Heart right ventricle (tissue), 16 donors: ENCODE data around the gene PDE4D. TPM values are rescaled to one million over a fixed set of nuclear protein-coding genes. Genes with fewer than 3 reads are reported as not detected.

Experiments used
- ATAC-seq, 8 donors: fragments of 200-7000 bp; cut with Tn5 transposase; one replicate each; pipeline ENCODE4 v1.9.1; 2020; ENCODE audit warnings: mild to moderate bottlenecking in 8 of 8, moderate library complexity in 8 of 8, moderate number of reproducible peaks in 1 of 8
- DNase-seq, 2 donors: peaks; one replicate each; pipeline ENCODE4 v3.0.0-alpha.2; 2020
- H3K27ac ChIP-seq, 10 donors: fragments of 200-600 bp; sonication (generic) in 2 of 10; one replicate each; pipeline versions ENCODE4 v1.5.0 to v1.8.0; 2020 to 2022; ENCODE audit warnings: mild to moderate bottlenecking in 3 of 10
- H3K27me3 ChIP-seq, 7 donors: fragments of 200-600 bp; one replicate each; pipeline ENCODE4 v1.8.0; 2021 to 2022; ENCODE audit warnings: mild to moderate bottlenecking in 2 of 7
- H3K36me3 ChIP-seq, 9 donors: fragments of 200-600 bp; sonication (generic) in 1 of 9; one replicate each; pipeline versions ENCODE4 v1.5.0 to v1.8.0; 2020 to 2022; ENCODE audit warnings: mild to moderate bottlenecking in 2 of 9
- H3K4me1 ChIP-seq, 9 donors: fragments of 200-600 bp; sonication (generic) in 1 of 9; one replicate each; pipeline versions ENCODE4 v1.5.0 to v1.8.0; 2020 to 2022; ENCODE audit warnings: mild to moderate bottlenecking in 4 of 9
- H3K4me3 ChIP-seq, 10 donors: fragments of 200-600 bp; sonication (generic) in 2 of 10; one replicate each; pipeline versions ENCODE4 v1.5.0 to v1.8.0; 2020 to 2022; ENCODE audit warnings: mild to moderate bottlenecking in 7 of 10, moderate library complexity in 2 of 10
- H3K9me3 ChIP-seq, 11 donors: fragments of 200-600 bp in 10 of 11; sonication (generic) in 2 of 11; one replicate each; pipeline versions ENCODE4 v1.5.0 to v1.8.0; 2013 to 2022; ENCODE audit warnings: mild to moderate bottlenecking in 2 of 11, control low read depth in 1 of 11, moderate library complexity in 1 of 11
- CTCF ChIP-seq, 9 donors: fragments of 200-600 bp; sonication (generic) in 2 of 9; IDR thresholded peaks; one replicate each; pipeline versions ENCODE4 v1.5.0 to v1.8.0; 2021 to 2022; ENCODE audit warnings: antibody characterized with exemption in 9 of 9, mild to moderate bottlenecking in 5 of 9, moderate library complexity in 1 of 9
- WGBS, 2 donors: extraction: QIAGEN DNeasy Blood & Tissue Kit; methylation state at CpG; one replicate each; pipeline ENCODE4 v1.1.7; 2013; ENCODE audit warnings: inconsistent platforms in 1 of 2; 5-methylcytosine and 5-hydroxymethylcytosine counted together
- intact Hi-C, 10 donors: fragments of 100-400 bp; cut with DNase I; formaldehyde crosslinking; loops; one replicate each; pipeline versions ENCODE4 v1.11.1 to v1.14.2; 2022
- polyA plus RNA-seq, 2 donors: library from polyadenylated mRNA; stranded (reverse); fragments of 200-250 nt; gene quantifications; one replicate each; pipeline ENCODE4 v1.2.3, GENCODE V29; 2013
- total RNA-seq, 10 donors: library from RNA; stranded (reverse); fragmentation: NEBNext Ultra II Directional in 3 of 10; extraction: Animal tissue kit (Norgen Biotek cat#: 25700) in 3 of 10; gene quantifications; one replicate each; pipeline versions ENCODE4 v1.2.1 to v1.2.4, GENCODE V29; 2021 to 2023
- donor health status: Arrhythmogenic right ventricular cardiomyopathy.
- donor health status: ischemic (EF 13 %, LVEDD 7.1; RV severe dilation, severe dysfunction).
- donor health status: healthy with polysubstance abuse.
- donor health status: DM: no; HTN: yes; CAD: no.
- donor health status: DM: no; HTN: no; CAD: no.
- donor health status: ischemic (EF 25% LVEDD 6.9; RV normal size, moderate dysfunction).
- donor health status: ischemic (EF 25% LVEDD 5.7; RV mildly dilated, moderate dysfunction).
- donor health status: healthy.
- donor health status: DM: yes; HTN: yes; CAD: no.
- donor health status: Ischemic cardiomyopathy.
- donor health status: ischemic (EF 35%, LVEDD 5.7; RV mildly dilated, moderate dysfunction).
- donor health status: nonischemic (EF 11% LVEDD 7.7; RV severe dilation, severe dysfunction).
- donor health status: DM: yes; HTN: yes; CAD: no.
- donor health status: PGD.
- donor health status: ischemic (EF 29% LVEDD 5.4; RV normal size, mild dysfunction).
- donor health status: nonischemic (EF 23%, LVEDD 6.1; RV moderate dilation, normal function).

Gene PDE4D
- total and polyA plus RNA-seq, 12 donors, result 5.8 to 83.2 (median 39.5) TPM

DNA sequence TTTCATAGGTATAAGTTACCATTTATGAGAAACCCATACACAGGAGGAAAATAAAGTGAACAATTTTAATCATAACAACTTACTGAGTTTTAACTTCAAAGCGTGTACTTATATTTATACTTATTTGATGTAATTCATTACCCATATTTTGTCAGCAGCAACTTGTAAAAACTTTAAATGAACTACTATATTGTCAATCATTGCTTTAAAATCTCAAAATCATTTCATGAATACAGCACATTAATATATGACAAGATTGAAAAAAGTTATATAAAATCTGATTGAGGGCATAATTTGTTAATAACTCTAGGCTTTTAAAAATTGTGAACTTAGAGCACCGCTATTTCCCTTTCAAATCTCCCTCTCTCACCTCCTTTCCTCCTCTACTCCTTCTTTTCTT is 573.1 kb downstream of the PDE4D start:
- no peaks in the 10 kb centered on the region for H3K27me3 ChIP-seq
- intact Hi-C loops, result loop anchor here in 1 of 10 donors (5.0 kb wide), 1 partner anchor 43 kb away; no protein-coding TSS in a partner anchor
- H3K4me3 ChIP-seq, result no peak overlapping the region
- ATAC-seq (no peak), DNase-seq (no peak)
- H3K27ac ChIP-seq, result no peak overlapping the region
- H3K9me3 ChIP-seq, result no peaks in the 10 kb centered on the region
- H3K36me3 ChIP-seq, result no peaks in the 10 kb centered on the region
- peaks cover 18 to 64% (median 43%) of the 10 kb centered on the region in 9 donors for H3K4me1 ChIP-seq
- TF ChIP-seq CTCF (IDR thresholded peaks at IDR 0.05), result no peak
- 95 to 98% methylated on average over 2 of the region's 2 CpGs for WGBS, 2 donors

GRCh38 chr5:59319250-59319649 is 574.3 kb downstream of the PDE4D start:
- no peaks in the 10 kb centered on the region for H3K27me3 ChIP-seq
- no peak for TF ChIP-seq CTCF (IDR thresholded peaks at IDR 0.05)
- H3K36me3 ChIP-seq, result no peaks in the 10 kb centered on the region
- no peak for DNase-seq
- ATAC-seq, result no peak
- no peak overlapping the region for H3K4me3 ChIP-seq
- no peaks in the 10 kb centered on the region for H3K9me3 ChIP-seq
- intact Hi-C loops, result no loop called here
- peak overlapping the region in 3 of 10 donors; percentile 78 to 84 (median 83) for H3K27ac ChIP-seq
- peaks cover 18 to 67% (median 40%) of the 10 kb centered on the region in 9 donors for H3K4me1 ChIP-seq

- Histone ChIP-seq H3K9me3 (no peaks in the 10 kb centered on the region), H3K36me3 (no peaks in the 10 kb centered on the region), H3K27me3 (no peaks in the 10 kb centered on the region), H3K4me3 (peak overlapping the region in 3 of 10 donors; percentile 2 to 13 (median 3)), H3K27ac (peak overlapping the region; percentile 38 to 84 (median 72)), H3K4me1 (peaks cover 21 to 82% (median 50%) of the 10 kb centered on the region in 9 donors)
- TF ChIP-seq CTCF (IDR thresholded peaks at IDR 0.05), result no peak
- peak in 1 of 8 donors; percentile 35 for ATAC-seq
- 27 to 40% methylated on average over 4 of the region's 4 CpGs for WGBS, 2 donors
- intact Hi-C loops, result loop anchor here in 1 of 10 donors (2.0 kb wide), 1 partner anchor 21 kb away; no protein-coding TSS in a partner anchor
- no peak for DNase-seq
Observed at GRCh38 chr5:59317774-59318205, 575.7 kb downstream of the PDE4D start.

DNA sequence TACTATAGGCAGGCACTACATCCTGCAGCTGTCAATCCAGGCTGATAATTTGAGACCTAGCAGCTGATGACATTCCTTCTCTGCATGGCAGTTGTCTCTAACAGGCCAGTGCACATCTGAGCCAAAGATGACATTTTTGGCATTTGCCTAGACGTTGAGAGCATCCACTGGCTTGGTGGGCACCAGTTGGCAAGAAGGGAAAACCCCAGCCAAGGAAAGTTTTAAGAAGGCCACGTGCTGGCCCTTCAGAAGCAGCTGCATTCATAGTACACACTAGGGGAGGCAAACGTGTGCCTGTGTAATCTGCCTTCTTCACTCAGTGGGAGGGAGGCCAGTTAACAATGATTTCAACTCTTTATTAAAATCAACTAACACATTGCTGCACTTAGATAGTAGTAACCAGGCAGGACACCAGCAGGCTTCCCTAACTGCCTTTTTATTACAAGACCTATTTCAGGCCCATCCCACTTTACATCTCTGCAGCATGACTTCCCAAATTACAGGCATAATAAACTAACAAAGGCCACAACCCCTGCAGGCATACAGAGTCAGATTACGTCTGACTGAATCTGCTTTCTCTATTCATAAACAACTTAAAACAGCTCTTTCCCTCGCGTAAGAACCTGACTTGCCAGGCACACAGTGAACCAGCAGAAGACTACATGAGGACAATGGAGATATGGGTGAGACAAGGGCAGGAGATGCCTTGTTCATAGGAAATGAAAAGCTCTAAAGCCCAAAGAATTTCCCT is 576.3 kb downstream of the PDE4D start:
- H3K4me3 ChIP-seq, result peak overlapping the region in 3 of 10 donors; percentile 2 to 13 (median 3)
- no peak for TF ChIP-seq CTCF (IDR thresholded peaks at IDR 0.05)
- H3K27ac ChIP-seq, result peak overlapping the region; percentile 38 to 84 (median 72)
- peak; percentile 44 to 89 (median 64) for ATAC-seq
- H3K36me3 ChIP-seq, result no peaks in the 10 kb centered on the region
- no peaks in the 10 kb centered on the region for H3K9me3 ChIP-seq
- intact Hi-C loops, result loop anchor here in 1 of 10 donors (2.0 kb wide), 1 partner anchor 20 kb away; no protein-coding TSS in a partner anchor
- no peaks in the 10 kb centered on the region for H3K27me3 ChIP-seq
- DNase-seq, result peak in 1 of 2 donors; percentile 29
- 18 to 24% methylated on average over 6 of the region's 6 CpGs for WGBS, 2 donors
- H3K4me1 ChIP-seq, result peaks cover 21 to 83% (median 52%) of the 10 kb centered on the region in 9 donors
